HEK293 (cell line): ENCODE measurements around the gene TTC13.

Source experiments
- SP2 ChIP-seq: fragments of 450-650 bp; formaldehyde crosslinking; IDR thresholded peaks from 2 replicates; pipeline ENCODE4 v1.5.1; 2016; ENCODE audit warnings: missing biosample characterization, missing genetic modification characterization
- ZNF561 ChIP-seq: fragments of 450-650 bp; IDR thresholded peaks from 2 replicates; pipeline ENCODE4 v1.5.1; 2018; ENCODE audit warnings: missing biosample characterization, missing genetic modification characterization, borderline replicate concordance
- TF ChIP-seq, protein P1 (sequence below): fragments of 450-650 bp; formaldehyde crosslinking; IDR thresholded peaks from 2 replicates; pipeline ENCODE4 v1.5.1; 2016; ENCODE audit warnings: missing biosample characterization, missing genetic modification characterization

DNA sequence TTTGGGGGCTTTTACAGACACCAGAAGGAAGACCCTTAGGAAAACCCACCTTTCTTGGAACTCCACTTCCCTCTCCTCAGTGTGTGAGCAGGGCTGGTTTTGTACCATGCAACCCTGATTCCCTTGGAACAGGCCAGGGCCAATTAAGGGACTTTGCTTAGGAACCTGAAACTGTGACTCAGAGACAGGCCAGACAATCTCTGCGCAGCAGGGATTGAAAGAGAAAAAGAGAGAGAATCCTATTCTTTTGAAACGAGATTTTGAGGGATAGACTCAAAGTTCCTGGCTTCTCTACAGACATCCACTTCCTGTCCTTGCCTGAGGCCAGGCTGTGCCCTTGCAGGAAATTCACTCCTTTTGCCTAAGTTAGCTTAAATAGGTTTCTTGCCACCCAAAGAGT lies 87.2 kb downstream of the TTC13 start:
- no peak for TF ChIP-seq SP2 (tag by site-specific recombination)
- TF ChIP-seq, protein P1, sequence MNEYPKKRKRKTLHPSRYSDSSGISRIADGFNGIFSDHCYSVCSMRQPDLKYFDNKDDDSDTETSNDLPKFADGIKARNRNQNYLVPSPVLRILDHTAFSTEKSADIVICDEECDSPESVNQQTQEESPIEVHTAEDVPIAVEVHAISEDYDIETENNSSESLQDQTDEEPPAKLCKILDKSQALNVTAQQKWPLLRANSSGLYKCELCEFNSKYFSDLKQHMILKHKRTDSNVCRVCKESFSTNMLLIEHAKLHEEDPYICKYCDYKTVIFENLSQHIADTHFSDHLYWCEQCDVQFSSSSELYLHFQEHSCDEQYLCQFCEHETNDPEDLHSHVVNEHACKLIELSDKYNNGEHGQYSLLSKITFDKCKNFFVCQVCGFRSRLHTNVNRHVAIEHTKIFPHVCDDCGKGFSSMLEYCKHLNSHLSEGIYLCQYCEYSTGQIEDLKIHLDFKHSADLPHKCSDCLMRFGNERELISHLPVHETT = no peak
- no peak for TF ChIP-seq ZNF561 (tag by site-specific recombination)
